HepG2 (cell line): ENCODE measurements around the gene USP34. TPM values are rescaled to one million over a fixed set of nuclear protein-coding genes. Genes with fewer than 3 reads are reported as not detected.
A peak's percentile ranks its signal among the peaks of the same experiment; 100 is the strongest.

Experiments
- HHEX ChIP-seq: IDR thresholded peaks from 2 replicates; pipeline ENCODE4 v1.6.1; 2016; ENCODE audit warnings: control low read depth
- IRF2 ChIP-seq: IDR thresholded peaks from 2 replicates; pipeline ENCODE4 v1.6.1; 2018; ENCODE audit warnings: missing genetic modification reagents, missing compliant biosample characterization
- ISL2 ChIP-seq: sonication (generic); formaldehyde crosslinking; IDR thresholded peaks from 2 replicates; pipeline ENCODE4 v1.5.0; 2020; ENCODE audit warnings: missing genetic modification reagents
- KDM5A ChIP-seq: fragments of 200-600 bp; sonication (generic); IDR thresholded peaks from 2 replicates; pipeline ENCODE4 v1.7.0; 2018; ENCODE audit warnings: antibody characterized with exemption, mild to moderate bottlenecking, low read length, borderline replicate concordance
- KLF16 ChIP-seq, 2 experiments: sonication (generic) in 1 of 2; formaldehyde crosslinking in 1 of 2; IDR thresholded peaks; 2 replicates each; pipeline versions ENCODE4 v1.6.1 to v1.8.0; 2016 to 2023; ENCODE audit warnings: missing genetic modification reagents in 2 of 2, missing compliant biosample characterization in 1 of 2
- MATR3 ChIP-seq: sonication (generic); formaldehyde crosslinking; IDR thresholded peaks from 2 replicates; pipeline ENCODE4 v1.4.0; 2020; ENCODE audit warnings: missing genetic modification reagents
- PITX1 ChIP-seq: sonication (generic); formaldehyde crosslinking; IDR thresholded peaks from 2 replicates; pipeline ENCODE4 v1.5.1; 2020; ENCODE audit warnings: mild to moderate bottlenecking, missing genetic modification reagents
- SOX13 ChIP-seq, 3 experiments: fragments of 450-650 bp in 1 of 3; sonication (generic) in 1 of 3; formaldehyde crosslinking in 1 of 3; IDR thresholded peaks in 2 of 3; conservative IDR thresholded peaks in 1 of 3; 2 replicates each; pipeline versions ENCODE4 v1.5.0 to v1.6.1; 2016 to 2020; ENCODE audit warnings: antibody characterized with exemption in 1 of 3, mild to moderate bottlenecking in 1 of 3, missing compliant biosample characterization in 1 of 3, missing genetic modification reagents in 1 of 3, moderate library complexity in 1 of 3
- TBL1XR1 ChIP-seq: fragments of 150-350 bp; IDR thresholded peaks from 2 replicates; pipeline ENCODE4 v1.6.1; 2014; ENCODE audit warnings: borderline replicate concordance, low read length; ENCODE audit not compliant: partially characterized antibody
- ZBTB3 ChIP-seq: sonication (generic); formaldehyde crosslinking; IDR thresholded peaks from 2 replicates; pipeline ENCODE4 v1.4.0; 2020; ENCODE audit warnings: low read depth, mild to moderate bottlenecking, moderate library complexity, missing genetic modification reagents, borderline replicate concordance
- ZNF33A ChIP-seq: sonication (generic); formaldehyde crosslinking; IDR thresholded peaks from 2 replicates; pipeline ENCODE4 v1.5.1; 2020; ENCODE audit warnings: missing genetic modification reagents, mild to moderate bottlenecking, moderate library complexity, borderline replicate concordance
- ZNF678 ChIP-seq: sonication (generic); formaldehyde crosslinking; IDR thresholded peaks from 2 replicates; pipeline ENCODE4 v1.4.0; 2020; ENCODE audit warnings: mild to moderate bottlenecking, missing genetic modification reagents
- ZNF775 ChIP-seq: sonication (generic); formaldehyde crosslinking; IDR thresholded peaks from 2 replicates; pipeline ENCODE4 v1.4.0; 2020; ENCODE audit warnings: missing genetic modification reagents, mild to moderate bottlenecking, moderate library complexity, borderline replicate concordance
- polyA plus RNA-seq, 8 experiments: library from polyadenylated mRNA; depleted of rRNA in 3 of 8; stranded (reverse) in 7 of 8; unstranded in 1 of 8; fragments of >200 nt; fragmentation: Illumina TruSeq in 4 of 8; extraction: Trizol in 4 of 8; gene quantifications; 2 replicates each; pipeline versions ENCODE4 v1.2.1 to v1.2.3, GENCODE V29; 2011 to 2016; ENCODE audit warnings: low read depth in 4 of 8, missing spikeins in 1 of 8, mixed read lengths in 1 of 8; ENCODE audit not compliant: insufficient read depth in 1 of 8
- total RNA-seq, 5 experiments: library from RNA; depleted of rRNA; stranded (reverse); fragments of >200 nt; fragmentation: Illumina TruSeq; extraction: Trizol; gene quantifications; 2 replicates each; pipeline ENCODE4 v1.2.3, GENCODE V29; 2016; ENCODE audit warnings: low read depth in 1 of 5
- TF ChIP-seq, protein P1 (sequence below), 2 experiments: sonication (generic) in 1 of 2; formaldehyde crosslinking in 1 of 2; IDR thresholded peaks; 2 replicates each; pipeline versions ENCODE4 v1.6.1 to v1.9.0; 2014 to 2022; ENCODE audit warnings: antibody characterized with exemption in 1 of 2, borderline replicate concordance in 1 of 2, inconsistent platforms in 1 of 2, low read depth in 1 of 2, missing genetic modification reagents in 1 of 2
- TF ChIP-seq, protein P2 (sequence below): sonication (generic); formaldehyde crosslinking; IDR thresholded peaks from 2 replicates; pipeline ENCODE4 v1.5.1; 2020; ENCODE audit warnings: missing genetic modification reagents, mild to moderate bottlenecking, borderline replicate concordance
- TF ChIP-seq, protein P3 (sequence below): IDR thresholded peaks from 2 replicates; pipeline ENCODE4 v1.6.1; 2012; ENCODE audit warnings: inconsistent platforms

Gene USP34
- total and polyA plus RNA-seq, 2 of the 13 experiments (the other 11 are each of a cell fraction or from before 2014, with no cell fraction given), result 99.2 to 100 TPM

DNA sequence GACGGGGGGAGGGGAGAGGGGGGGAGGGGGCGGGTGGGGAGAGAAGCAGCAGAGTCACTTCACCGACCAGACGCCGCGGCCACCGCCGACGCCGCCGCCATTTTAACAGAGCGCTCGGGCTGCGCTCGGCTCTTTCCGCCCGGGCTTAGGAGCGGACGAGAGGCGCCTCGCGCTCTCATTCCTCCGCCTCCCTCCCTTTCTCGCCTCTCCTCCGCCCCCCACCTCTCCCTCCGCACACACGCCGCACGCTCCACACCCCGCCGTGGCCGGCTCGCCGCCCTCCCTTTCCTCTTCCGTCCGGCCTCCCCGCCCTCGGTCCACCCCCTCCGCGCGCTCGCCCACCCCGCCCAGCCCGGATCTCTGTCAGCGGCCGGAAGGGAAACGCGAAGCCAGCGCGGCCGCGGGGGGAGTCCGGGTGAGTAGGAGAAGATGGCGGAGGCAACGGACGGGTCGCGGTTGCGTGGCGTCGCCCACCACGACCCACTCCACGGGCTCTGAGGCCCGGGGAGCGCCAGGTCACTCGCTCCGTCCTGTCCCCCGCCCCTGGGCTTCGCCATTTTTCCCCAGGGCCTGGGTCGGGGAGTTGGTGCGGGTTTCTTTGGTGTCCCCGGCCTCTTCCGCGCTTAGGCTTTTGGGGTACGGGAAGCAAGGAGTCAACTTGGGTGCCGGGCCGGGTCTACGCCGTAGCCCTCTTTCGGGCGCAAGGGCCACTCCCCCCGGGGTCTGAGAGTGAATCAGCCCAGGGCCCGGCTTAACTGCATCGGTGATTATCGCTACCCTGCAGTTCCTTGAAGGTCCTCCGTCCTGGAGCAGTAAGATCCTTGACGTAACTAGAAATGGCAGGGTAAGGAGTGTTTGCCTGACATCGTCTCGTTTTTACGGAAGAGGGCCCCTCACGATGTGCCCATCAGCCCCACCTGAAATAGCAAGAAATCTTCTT, at the start of gene USP34 (continued):
- TF ChIP-seq, protein P1, sequence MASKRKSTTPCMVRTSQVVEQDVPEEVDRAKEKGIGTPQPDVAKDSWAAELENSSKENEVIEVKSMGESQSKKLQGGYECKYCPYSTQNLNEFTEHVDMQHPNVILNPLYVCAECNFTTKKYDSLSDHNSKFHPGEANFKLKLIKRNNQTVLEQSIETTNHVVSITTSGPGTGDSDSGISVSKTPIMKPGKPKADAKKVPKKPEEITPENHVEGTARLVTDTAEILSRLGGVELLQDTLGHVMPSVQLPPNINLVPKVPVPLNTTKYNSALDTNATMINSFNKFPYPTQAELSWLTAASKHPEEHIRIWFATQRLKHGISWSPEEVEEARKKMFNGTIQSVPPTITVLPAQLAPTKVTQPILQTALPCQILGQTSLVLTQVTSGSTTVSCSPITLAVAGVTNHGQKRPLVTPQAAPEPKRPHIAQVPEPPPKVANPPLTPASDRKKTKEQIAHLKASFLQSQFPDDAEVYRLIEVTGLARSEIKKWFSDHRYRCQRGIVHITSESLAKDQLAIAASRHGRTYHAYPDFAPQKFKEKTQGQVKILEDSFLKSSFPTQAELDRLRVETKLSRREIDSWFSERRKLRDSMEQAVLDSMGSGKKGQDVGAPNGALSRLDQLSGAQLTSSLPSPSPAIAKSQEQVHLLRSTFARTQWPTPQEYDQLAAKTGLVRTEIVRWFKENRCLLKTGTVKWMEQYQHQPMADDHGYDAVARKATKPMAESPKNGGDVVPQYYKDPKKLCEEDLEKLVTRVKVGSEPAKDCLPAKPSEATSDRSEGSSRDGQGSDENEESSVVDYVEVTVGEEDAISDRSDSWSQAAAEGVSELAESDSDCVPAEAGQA (IDR thresholded peaks at IDR 0.05; ENCODE audit: low read depth), result peak; percentile 40
- TF ChIP-seq, protein P1 (CRISPR knock-in tag; IDR thresholded peaks at IDR 0.05; ENCODE audit: borderline replicate concordance), result peak; percentile 26; the same call in 1 of the 2 replicates
- TF ChIP-seq, protein P2, sequence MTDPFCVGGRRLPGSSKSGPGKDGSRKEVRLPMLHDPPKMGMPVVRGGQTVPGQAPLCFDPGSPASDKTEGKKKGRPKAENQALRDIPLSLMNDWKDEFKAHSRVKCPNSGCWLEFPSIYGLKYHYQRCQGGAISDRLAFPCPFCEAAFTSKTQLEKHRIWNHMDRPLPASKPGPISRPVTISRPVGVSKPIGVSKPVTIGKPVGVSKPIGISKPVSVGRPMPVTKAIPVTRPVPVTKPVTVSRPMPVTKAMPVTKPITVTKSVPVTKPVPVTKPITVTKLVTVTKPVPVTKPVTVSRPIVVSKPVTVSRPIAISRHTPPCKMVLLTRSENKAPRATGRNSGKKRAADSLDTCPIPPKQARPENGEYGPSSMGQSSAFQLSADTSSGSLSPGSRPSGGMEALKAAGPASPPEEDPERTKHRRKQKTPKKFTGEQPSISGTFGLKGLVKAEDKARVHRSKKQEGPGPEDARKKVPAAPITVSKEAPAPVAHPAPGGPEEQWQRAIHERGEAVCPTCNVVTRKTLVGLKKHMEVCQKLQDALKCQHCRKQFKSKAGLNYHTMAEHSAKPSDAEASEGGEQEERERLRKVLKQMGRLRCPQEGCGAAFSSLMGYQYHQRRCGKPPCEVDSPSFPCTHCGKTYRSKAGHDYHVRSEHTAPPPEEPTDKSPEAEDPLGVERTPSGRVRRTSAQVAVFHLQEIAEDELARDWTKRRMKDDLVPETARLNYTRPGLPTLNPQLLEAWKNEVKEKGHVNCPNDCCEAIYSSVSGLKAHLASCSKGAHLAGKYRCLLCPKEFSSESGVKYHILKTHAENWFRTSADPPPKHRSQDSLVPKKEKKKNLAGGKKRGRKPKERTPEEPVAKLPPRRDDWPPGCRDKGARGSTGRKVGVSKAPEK, result 0 out of 2 replicates have a peak, but pooled peaks have one; percentile 64
- TF ChIP-seq PITX1 (CRISPR knock-in tag) (peak; percentile 75), ZNF775 (CRISPR knock-in tag) (no peak), KDM5A (peak; percentile 56), KLF16 (CRISPR knock-in tag; IDR thresholded peaks at IDR 0.05) (peak in 1 of 2 experiments; percentile 61; a peak in 1 of 4 replicates), MATR3 (no peak), ZNF33A (no peak), SOX13 (IDR thresholded peaks at IDR 0.05) (no peak; the same call in 1 of the 2 replicates), SOX13 (CRISPR knock-in tag; conservative IDR thresholded peaks at IDR 0.05 in 1 of 2, IDR thresholded peaks at IDR 0.05 in 1 of 2) (peak; percentile 51 to 80; a peak in 2 of 4 replicates), ZNF678 (CRISPR knock-in tag) (0 out of 2 replicates have a peak, but pooled peaks have one; percentile 72), IRF2 (CRISPR knock-in tag) (peak; percentile 78; the same call in 1 of the 2 replicates), ZBTB3 (CRISPR knock-in tag) (no peak), TBL1XR1 (peak; percentile 62), ISL2 (CRISPR knock-in tag) (no peak; the same call in 1 of the 2 replicates), HHEX (CRISPR knock-in tag) (no peak)
- TF ChIP-seq, protein P3, sequence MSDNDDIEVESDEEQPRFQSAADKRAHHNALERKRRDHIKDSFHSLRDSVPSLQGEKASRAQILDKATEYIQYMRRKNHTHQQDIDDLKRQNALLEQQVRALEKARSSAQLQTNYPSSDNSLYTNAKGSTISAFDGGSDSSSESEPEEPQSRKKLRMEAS, result peak; percentile 84
